IMR-90 (cell line): ENCODE data around the gene CIBAR2. TPM values are rescaled to one million over a fixed set of nuclear protein-coding genes. Genes with fewer than 3 reads are reported as not detected.
A peak's percentile ranks its signal among the peaks of the same experiment; 100 is the strongest.

Source experiments
- ATAC-seq: fragments of 200-7000 bp; cut with Tn5 transposase; 2 replicates; pipeline ENCODE4 v1.9.1; 2020; ENCODE audit warnings: low read depth, mild to moderate bottlenecking, moderate library complexity
- BruUV-seq: library from RNA; stranded (reverse); fragments of 400-500 nt; replicated peaks from 2 replicates; lab custom pipeline; 2021; lab: Mats Ljungman, UMichigan
- CTCF ChIA-PET: fragments of 300-600 bp; formaldehyde crosslinking; extraction: SDS; loops from one replicate; lab custom pipeline; 2021; ENCODE audit warnings: antibody characterized with exemption; lab: Yijun Ruan, JAX
- POLR2A ChIA-PET: fragments of 300-600 bp; sonication (Branson Sonifier 250); formaldehyde crosslinking; loops from one replicate; lab custom pipeline; 2022; ENCODE audit warnings: antibody characterized with exemption; ENCODE audit not compliant: unreplicated experiment; lab: Charles Lee
- DNase-seq: peaks from one replicate; pipeline ENCODE4 v3.0.0; 2013
- H2AFZ ChIP-seq: replicated peaks from 2 replicates; pipeline ENCODE3; 2013; ENCODE audit warnings: low read length, mild to moderate bottlenecking; ENCODE audit not compliant: poor library complexity
- H2AK5ac ChIP-seq: 2 replicates; pipeline ENCODE4 v1.6.1; 2013; ENCODE audit warnings: low read depth, low read length, inconsistent platforms
- H2AK9ac ChIP-seq: replicated peaks from 2 replicates; pipeline ENCODE3; 2013; ENCODE audit warnings: mild to moderate bottlenecking, low read depth, low read length, moderate library complexity; ENCODE audit not compliant: poor library complexity
- H2BK120ac ChIP-seq: 2 replicates; pipeline ENCODE4 v1.6.1; 2013; ENCODE audit warnings: low read depth, low read length, inconsistent platforms
- H2BK15ac ChIP-seq: 3 replicates; pipeline ENCODE4 v1.6.1; 2013; ENCODE audit warnings: low read depth, low read length, inconsistent platforms
- H2BK20ac ChIP-seq: 2 replicates; pipeline ENCODE4 v1.6.1; 2013; ENCODE audit warnings: low read depth, mild to moderate bottlenecking, inconsistent platforms, low read length, moderate library complexity
- H2BK5ac ChIP-seq: 2 replicates; pipeline ENCODE4 v1.6.1; 2013; ENCODE audit warnings: mild to moderate bottlenecking, low read depth, low read length, inconsistent platforms; ENCODE audit not compliant: poor library complexity, severe bottlenecking
- H3K14ac ChIP-seq: replicated peaks from 2 replicates; pipeline ENCODE4 v1.6.1; 2013; ENCODE audit warnings: low read depth, low read length, inconsistent platforms
- H3K18ac ChIP-seq: 2 replicates; pipeline ENCODE4 v1.6.1; 2013; ENCODE audit warnings: low read depth, low read length, control low read depth
- H3K23ac ChIP-seq: 2 replicates; pipeline ENCODE4 v1.6.1; 2013; ENCODE audit warnings: low read depth, low read length, inconsistent platforms
- H3K27ac ChIP-seq: 2 replicates; pipeline ENCODE4 v1.5.1; 2013; ENCODE audit warnings: mild to moderate bottlenecking, control low read depth, low read length; ENCODE audit not compliant: insufficient read depth
- H3K27me3 ChIP-seq: 2 replicates; pipeline ENCODE4 v1.6.1; 2013; ENCODE audit warnings: low read length; ENCODE audit not compliant: control insufficient read depth, insufficient read depth
- H3K36me3 ChIP-seq: 2 replicates; pipeline ENCODE4 v1.6.1; 2013; ENCODE audit warnings: low read length, mixed read lengths; ENCODE audit not compliant: control insufficient read depth, insufficient read depth
- H3K4ac ChIP-seq: 2 replicates; pipeline ENCODE4 v1.6.1; 2013; ENCODE audit warnings: low read depth, low read length, inconsistent platforms
- H3K4me1 ChIP-seq: 2 replicates; pipeline ENCODE4 v1.6.1; 2013; ENCODE audit warnings: low read length, mixed read lengths; ENCODE audit not compliant: control insufficient read depth, insufficient read depth
- H3K4me2 ChIP-seq: 2 replicates; pipeline ENCODE4 v1.6.1; 2013; ENCODE audit warnings: low read depth, mild to moderate bottlenecking, control low read depth, low read length, moderate library complexity
- H3K4me3 ChIP-seq: 2 replicates; pipeline ENCODE4 v1.5.1; 2013; ENCODE audit warnings: low read depth, mild to moderate bottlenecking, control low read depth, low read length, moderate library complexity; ENCODE audit not compliant: insufficient read depth
- H3K56ac ChIP-seq: 2 replicates; pipeline ENCODE4 v1.6.1; 2013; ENCODE audit warnings: low read length, inconsistent platforms; ENCODE audit not compliant: insufficient read depth; ENCODE audit errors: extremely low read depth
- H3K79me1 ChIP-seq, 2 experiments: 2 replicates each; pipeline ENCODE4 v1.6.1; 2013; ENCODE audit warnings: low read length in 2 of 2, inconsistent platforms in 1 of 2, low read depth in 1 of 2
- H3K9ac ChIP-seq: 2 replicates; pipeline ENCODE4 v1.6.1; 2013; ENCODE audit warnings: low read depth, low read length, control low read depth
- H3K9me1 ChIP-seq: 2 replicates; pipeline ENCODE4 v1.6.1; 2013; ENCODE audit warnings: low read length, inconsistent platforms; ENCODE audit not compliant: insufficient read depth
- H3K9me3 ChIP-seq: 2 replicates; pipeline ENCODE4 v1.6.1; 2013; ENCODE audit warnings: low read length; ENCODE audit not compliant: control insufficient read depth, insufficient read depth
- H4K20me1 ChIP-seq: 2 replicates; pipeline ENCODE4 v1.6.1; 2013; ENCODE audit warnings: low read length, inconsistent platforms; ENCODE audit not compliant: insufficient read depth
- H4K5ac ChIP-seq: 2 replicates; pipeline ENCODE4 v1.6.1; 2013; ENCODE audit warnings: mild to moderate bottlenecking, low read depth, low read length, control low read depth
- H4K8ac ChIP-seq, 2 experiments: 2 replicates each; pipeline ENCODE4 v1.6.1; 2013; ENCODE audit warnings: low read depth in 2 of 2, low read length in 2 of 2, control low read depth in 1 of 2, inconsistent platforms in 1 of 2
- H4K91ac ChIP-seq: 2 replicates; pipeline ENCODE4 v1.6.1; 2013; ENCODE audit warnings: low read depth, low read length, inconsistent platforms; ENCODE audit not compliant: insufficient read depth
- BHLHE40 ChIP-seq: fragments of 150-350 bp; IDR thresholded peaks from 2 replicates; pipeline ENCODE4 v1.6.1; 2016; ENCODE audit warnings: mild to moderate bottlenecking, low read depth, low read length
- CHD1 ChIP-seq: IDR thresholded peaks from 2 replicates; pipeline ENCODE4 v1.6.1; 2012; ENCODE audit warnings: low read depth, low read length, improper control_type of control experiment
- FOS ChIP-seq: fragments of 150-350 bp; IDR thresholded peaks from 2 replicates; pipeline ENCODE4 v1.6.1; 2016; ENCODE audit warnings: low read depth, low read length
- POLR2A ChIP-seq: IDR thresholded peaks from 2 replicates; pipeline ENCODE4 v1.6.1; 2012; ENCODE audit warnings: mild to moderate bottlenecking, low read depth, low read length
- RAD21 ChIP-seq: IDR thresholded peaks from 2 replicates; pipeline ENCODE4 v1.6.1; 2012; ENCODE audit warnings: low read length, improper control_type of control experiment
- RCOR1 ChIP-seq: IDR thresholded peaks from 2 replicates; pipeline ENCODE4 v1.6.1; 2012; ENCODE audit warnings: mild to moderate bottlenecking, low read length, improper control_type of control experiment; ENCODE audit not compliant: insufficient replicate concordance
- RFX5 ChIP-seq: IDR thresholded peaks from 2 replicates; pipeline ENCODE4 v1.8.0; 2012; ENCODE audit warnings: low read depth, mild to moderate bottlenecking, low read length, moderate library complexity
- whole genome bisulfite sequencing, 2 experiments: methylation state at CpG; one replicate each; pipeline versions ENCODE4 v1.1.5 to v1.1.7; 2013; ENCODE audit warnings: missing lambda C conversion rate in 2 of 2; ENCODE audit not compliant: insufficient read length in 1 of 2; ENCODE audit errors: extremely low coverage in 2 of 2; 5-methylcytosine and 5-hydroxymethylcytosine counted together
- dilution Hi-C: fragments of 300-500 bp; cut with HindIII; formaldehyde crosslinking; loops from one replicate; pipeline ENCODE4 v1.14.3; 2018; ENCODE audit warnings: low sequenced_read_pairs; ENCODE audit not compliant: unreplicated experiment
- in situ Hi-C: fragments of 300-500 bp; cut with MboI; formaldehyde crosslinking; loops from 3 replicates; pipeline ENCODE4 v1.14.3; 2019; ENCODE audit warnings: low sequenced_read_pairs, inconsistent platforms, mixed read lengths
- intact Hi-C: fragments of 100-400 bp; cut with micrococcal nuclease; formaldehyde crosslinking; loops from 2 replicates; pipeline ENCODE4 v1.10.0; 2022
- polyA plus RNA-seq, 3 experiments: library from polyadenylated mRNA; depleted of rRNA; stranded (reverse); fragments of >200 nt; gene quantifications; 2 replicates each; pipeline ENCODE4 v1.2.3, GENCODE V29; 2012; ENCODE audit warnings: low replicate concordance in 1 of 3
- total RNA-seq: library from RNA; depleted of rRNA; stranded (reverse); fragments of >200 nt; gene quantifications from 2 replicates; pipeline ENCODE4 v1.2.3, GENCODE V29; 2012; rRNA removed
- TF ChIP-seq, protein P1 (sequence below): conservative IDR thresholded peaks from 2 replicates; pipeline ENCODE4 v1.5.1; 2012; ENCODE audit warnings: mild to moderate bottlenecking, low read depth, low read length, improper control_type of control experiment

CIBAR2 gene
- total and polyA plus RNA-seq, 2 of the 4 experiments (the other 2 are of a cell fraction) = 0.18 to 0.24 TPM

GRCh38 chr16:85048921-85049562 is 63.2 kb downstream of the CIBAR2 start:
- Histone ChIP-seq H3K9ac (no peak overlapping the region), H2AK5ac (no peak overlapping the region), H3K36me3 (peaks cover 5% of the 10 kb centered on the region; the same call in 1 of the 2 replicates), H3K14ac (no peak overlapping the region), H3K9me3 (no peaks in the 10 kb centered on the region), H3K4ac (no peak overlapping the region), H4K5ac (no peak overlapping the region), H2AFZ (peak overlapping the region; percentile 33), H2BK120ac (no peak overlapping the region), H2AK9ac (no peak overlapping the region), H2BK15ac (no peak overlapping the region), H3K9me1 (no peaks in the 10 kb centered on the region; the same call in none of the 2 replicates), H3K27ac (no peak overlapping the region), H2BK20ac (no peak overlapping the region), H3K4me1 (peaks cover 5% of the 10 kb centered on the region), H3K27me3 (0 out of 2 replicates have a peak, but pooled peaks cover 1% of the 10 kb centered on the region), H3K4me2 (no peak overlapping the region), H3K79me1 (peaks cover 0 to 17% of the 10 kb centered on the region in 2 experiments; a peak in 3 of 4 replicates), H2BK5ac (no peak overlapping the region), H4K8ac (no peak overlapping the region), H3K56ac (no peak overlapping the region), H4K20me1 (peaks cover 10% of the 10 kb centered on the region), H3K18ac (no peak overlapping the region), H3K4me3 (no peak overlapping the region), H4K91ac (no peak overlapping the region), H3K23ac (no peak overlapping the region)
- no TSS peak for BruUV-seq
- DNase-seq (no peak), ATAC-seq (no peak)
- dilution Hi-C loops (no loop called here), in situ Hi-C loops (no loop called here), intact Hi-C loops (no loop called here)
- 84% methylated on average over 4 of the region's 17 CpGs; no CpG with 5 or more reads in 1 of the 2 experiments for WGBS, 2 experiments
- TF ChIP-seq, protein P1, sequence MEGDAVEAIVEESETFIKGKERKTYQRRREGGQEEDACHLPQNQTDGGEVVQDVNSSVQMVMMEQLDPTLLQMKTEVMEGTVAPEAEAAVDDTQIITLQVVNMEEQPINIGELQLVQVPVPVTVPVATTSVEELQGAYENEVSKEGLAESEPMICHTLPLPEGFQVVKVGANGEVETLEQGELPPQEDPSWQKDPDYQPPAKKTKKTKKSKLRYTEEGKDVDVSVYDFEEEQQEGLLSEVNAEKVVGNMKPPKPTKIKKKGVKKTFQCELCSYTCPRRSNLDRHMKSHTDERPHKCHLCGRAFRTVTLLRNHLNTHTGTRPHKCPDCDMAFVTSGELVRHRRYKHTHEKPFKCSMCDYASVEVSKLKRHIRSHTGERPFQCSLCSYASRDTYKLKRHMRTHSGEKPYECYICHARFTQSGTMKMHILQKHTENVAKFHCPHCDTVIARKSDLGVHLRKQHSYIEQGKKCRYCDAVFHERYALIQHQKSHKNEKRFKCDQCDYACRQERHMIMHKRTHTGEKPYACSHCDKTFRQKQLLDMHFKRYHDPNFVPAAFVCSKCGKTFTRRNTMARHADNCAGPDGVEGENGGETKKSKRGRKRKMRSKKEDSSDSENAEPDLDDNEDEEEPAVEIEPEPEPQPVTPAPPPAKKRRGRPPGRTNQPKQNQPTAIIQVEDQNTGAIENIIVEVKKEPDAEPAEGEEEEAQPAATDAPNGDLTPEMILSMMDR = no peak
- no peak for TF ChIP-seq RFX5
- no peak for TF ChIP-seq BHLHE40
- no peak for TF ChIP-seq POLR2A
- no peak for TF ChIP-seq RAD21
- no peak for TF ChIP-seq CHD1
- no peak for TF ChIP-seq FOS
- TF ChIP-seq RCOR1 = no peak
- ChIA-PET CTCF (no interaction called here), POLR2A (no interaction called here)

Other genes with a start within 250 kb of the CIBAR2 start
- 80.1 and 81.1 TPM in 2 replicates for gene ZDHHC7, start 100.9 kb downstream of the CIBAR2 start, total RNA-seq
- gene ZDHHC7, start 100.9 kb downstream of the CIBAR2 start, polyA plus RNA-seq (2012; rRNA removed) = 97.1 and 104 TPM in 2 replicates
- 9.5 and 10.3 TPM in 2 replicates for gene KIAA0513, start 84.7 kb downstream of the CIBAR2 start, total RNA-seq
- 9.5 and 11.4 TPM in 2 replicates for gene KIAA0513, start 84.7 kb downstream of the CIBAR2 start, polyA plus RNA-seq (2012; rRNA removed)